Esophagus muscularis mucosa (tissue), 4 donors: ENCODE results near the gene TTYH2.

Source experiments
- CTCF ChIP-seq, 3 experiments: fragments of 200-600 bp in 2 of 3; fragments of 450-650 bp in 1 of 3; sonication (generic) in 2 of 3; IDR thresholded peaks; one replicate each; pipeline ENCODE4 v1.5.1; 2017 to 2019; ENCODE audit warnings: antibody characterized with exemption in 3 of 3, mild to moderate bottlenecking in 2 of 3, moderate library complexity in 1 of 3
- EP300 ChIP-seq: sonication (generic); formaldehyde crosslinking; IDR thresholded peaks from one replicate; pipeline ENCODE4 v1.6.1; 2017; ENCODE audit warnings: antibody characterized with exemption
- POLR2AphosphoS5 ChIP-seq, 2 donors: sonication (generic); formaldehyde crosslinking; IDR thresholded peaks; one replicate each; pipeline ENCODE4 v1.6.1; 2017; ENCODE audit warnings: antibody characterized with exemption in 2 of 2

GRCh38 chr17:74276051-74276476, 62.7 kb downstream of the TTYH2 start:
- TF ChIP-seq CTCF (IDR thresholded peaks at IDR 0.05) (no peak), EP300 (no peak), POLR2AphosphoS5 (IDR thresholded peaks at IDR 0.05) (peak in 1 of 2 donors; percentile 31)
